C1 segment of cervical spinal cord (tissue), 14 donors: ENCODE data around the gene TOLLIP.
"Not testable (repeated sequence)": the region's sequence is repeated elsewhere in the genome, so short reads cannot be mapped to it uniquely, and the experiment has no call there.

Source experiments
- DNase-seq, 14 donors: peaks; one replicate each; lab custom pipeline; 2025; lab: John Stamatoyannopoulos, UW

Gene TOLLIP

DNA sequence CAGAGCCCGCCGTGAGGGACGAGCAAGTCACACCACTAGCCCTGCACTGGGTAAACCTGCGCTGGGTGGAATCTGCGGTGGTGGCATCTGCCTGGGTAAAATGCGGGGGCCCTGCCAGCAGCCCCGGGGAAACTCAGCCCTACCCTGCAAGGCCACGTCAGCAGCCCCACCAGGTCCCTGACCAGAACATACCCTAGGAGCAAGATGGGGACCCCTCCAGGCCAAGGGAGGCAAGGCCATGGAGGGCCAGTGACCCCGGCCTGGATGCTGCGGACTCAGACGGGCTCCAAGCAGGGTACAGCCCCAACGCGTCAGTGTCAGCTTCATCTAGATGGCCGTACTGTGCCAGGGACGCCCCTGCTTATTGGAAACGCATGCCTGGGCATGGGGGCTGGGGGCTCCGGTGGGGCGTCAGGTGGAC lies 26.3 kb downstream of the TOLLIP start:
- no peak for DNase-seq

DNA sequence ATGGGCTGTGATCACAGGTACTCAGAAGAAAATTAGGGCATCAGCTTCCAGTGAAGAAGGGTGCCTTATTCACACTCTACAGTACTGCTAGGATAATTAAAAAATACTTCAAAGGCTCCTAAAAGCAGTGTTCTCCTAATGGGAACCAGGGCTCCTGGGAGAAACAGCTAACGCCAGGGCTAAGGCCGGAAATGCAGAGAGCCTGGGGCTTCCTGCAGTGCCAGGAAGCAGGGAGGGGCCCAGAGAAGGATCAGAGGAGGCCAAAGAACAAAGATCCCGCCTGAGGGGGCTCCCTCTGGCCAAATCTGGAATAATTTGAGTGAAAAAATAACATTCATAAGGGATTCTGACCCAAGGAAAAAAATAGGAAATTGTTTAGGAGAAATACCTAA lies 27.5 kb downstream of the TOLLIP start:
- DNase-seq: no peak

DNA sequence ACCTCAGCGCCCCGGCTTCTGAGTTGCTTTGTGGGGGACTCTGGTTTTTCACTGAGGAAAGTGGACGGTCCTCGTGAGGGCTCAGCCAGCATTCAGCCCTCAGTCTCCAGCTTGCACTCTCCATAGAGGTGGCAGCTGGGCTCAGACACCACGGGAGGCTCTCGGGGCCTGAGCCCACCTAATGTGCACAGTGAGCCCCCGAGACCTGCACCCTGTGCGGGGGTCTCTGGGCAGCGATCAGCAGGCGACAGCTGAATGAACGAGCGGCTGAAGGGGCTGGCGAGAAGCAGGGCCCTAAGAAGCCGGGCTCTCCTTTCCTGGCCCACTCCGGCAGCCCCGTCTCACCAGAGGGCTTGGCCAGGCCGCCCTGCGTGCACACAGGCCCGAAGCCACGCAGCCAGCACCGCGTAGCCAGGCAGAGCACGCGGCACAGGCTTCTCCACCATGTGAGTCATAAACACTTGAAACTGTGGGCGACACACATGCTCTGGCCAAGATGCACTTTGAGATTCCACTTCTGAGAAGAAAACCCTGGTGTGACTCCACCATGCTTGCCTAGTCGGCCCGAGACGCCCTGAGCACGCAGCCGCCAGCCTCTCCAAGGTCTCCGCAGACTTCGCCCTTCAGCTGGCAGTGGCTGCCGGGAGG lies 28.0 kb downstream of the TOLLIP start:
- no peak for DNase-seq

DNA sequence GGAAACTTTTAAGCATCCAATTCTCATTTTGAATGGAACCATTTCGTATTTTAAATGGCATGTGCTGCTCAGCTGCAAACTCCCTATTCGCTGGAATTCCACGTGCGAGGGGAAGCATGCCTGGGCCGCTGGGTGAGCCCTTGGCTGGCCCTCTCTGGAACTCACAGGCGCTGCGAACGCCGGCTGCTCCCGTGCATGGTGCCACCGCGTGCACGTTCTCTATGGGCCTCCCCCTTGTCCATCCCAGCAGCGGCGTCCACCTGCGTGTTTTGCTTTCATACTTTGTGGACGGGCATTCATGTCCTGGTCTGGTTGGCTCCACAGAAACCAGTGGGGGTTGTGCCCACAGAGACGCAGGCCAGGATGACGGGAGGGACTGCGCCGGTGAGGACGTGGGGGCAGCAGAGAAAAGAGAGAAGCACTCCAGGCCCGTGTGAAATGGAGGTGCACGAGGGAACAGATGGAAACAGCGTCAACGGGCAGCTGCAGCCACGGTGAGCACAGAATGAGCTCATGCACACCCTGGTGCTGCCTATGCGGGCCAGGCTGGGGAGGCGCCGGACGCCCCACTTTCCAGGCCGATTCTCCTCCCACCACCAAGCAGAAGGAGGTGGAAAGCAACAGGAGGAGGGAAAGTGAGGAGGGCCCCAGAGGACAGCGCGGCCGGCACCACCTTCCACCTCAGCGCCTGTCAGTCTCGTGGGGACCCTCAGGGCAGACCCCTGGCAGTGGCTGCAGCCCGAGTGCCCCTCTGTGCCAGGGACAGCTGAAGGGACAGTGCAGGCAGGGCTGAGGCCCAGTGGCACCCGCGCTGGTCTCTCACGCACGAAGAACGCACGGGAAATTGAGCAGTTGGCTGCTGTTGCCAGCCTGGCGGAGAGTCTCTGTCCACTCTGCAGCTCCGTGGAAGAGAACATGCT lies 29.1 kb downstream of the TOLLIP start:
- peak in 1 of 14 donors; percentile 55 for DNase-seq

DNA sequence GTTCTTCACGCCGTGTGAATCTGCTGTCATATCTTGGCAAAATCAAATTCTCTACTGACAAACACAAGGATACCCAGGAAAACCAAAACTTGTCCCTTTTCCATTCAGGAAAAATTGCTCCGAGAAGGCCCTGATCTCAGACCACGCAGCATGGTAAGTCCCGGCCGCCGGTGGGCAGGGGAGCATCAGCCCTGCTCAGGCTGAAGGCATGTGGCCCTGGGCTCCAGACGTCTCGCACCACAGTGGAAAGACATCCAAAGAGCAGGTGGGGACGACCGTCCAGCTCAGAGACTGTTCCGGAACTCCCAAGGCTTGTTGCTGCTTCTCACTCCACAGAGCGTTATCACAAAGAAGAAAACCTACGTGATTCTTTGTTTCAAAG lies 29.8 kb downstream of the TOLLIP start:
- no peak for DNase-seq

- no peak for DNase-seq
Observed at GRCh38 chr11:1278766-1279673, 30.4 kb downstream of the TOLLIP start.

DNA sequence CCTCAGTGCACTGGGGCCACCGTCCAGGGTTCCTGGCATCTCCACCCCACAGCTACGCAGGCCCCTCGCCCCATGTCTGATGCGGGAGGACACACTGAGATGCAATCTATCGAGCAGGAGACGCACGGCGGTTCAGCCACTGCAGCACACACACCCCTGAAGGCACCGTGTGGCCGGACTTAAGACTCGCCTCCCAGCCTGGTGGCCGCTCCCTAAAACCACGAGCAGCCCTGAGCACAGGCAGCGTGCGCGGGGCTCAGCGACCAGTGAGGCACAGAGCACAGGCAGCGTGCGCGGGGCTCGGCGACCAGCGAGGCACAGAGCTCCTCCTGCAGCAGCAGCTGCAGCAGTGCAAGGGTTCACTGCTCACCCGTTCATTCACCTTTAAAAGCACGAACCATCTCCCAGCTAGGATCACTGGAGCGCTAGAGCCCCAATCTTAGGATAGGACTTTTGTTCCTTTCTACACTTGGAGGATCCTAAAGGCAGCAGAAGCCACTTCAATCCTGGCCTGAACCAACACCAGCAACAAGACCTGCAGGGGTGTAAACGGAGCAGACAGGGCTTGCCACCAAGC lies 31.4 kb downstream of the TOLLIP start:
- DNase-seq: no peak

GRCh38 chr11:1276866-1277615 lies 32.4 kb downstream of the TOLLIP start:
- DNase-seq: no peak

- DNase-seq: peak in 2 of 14 donors; percentile 19 to 60
Observed at GRCh38 chr11:1276041-1276790, 33.2 kb downstream of the TOLLIP start.

DNA sequence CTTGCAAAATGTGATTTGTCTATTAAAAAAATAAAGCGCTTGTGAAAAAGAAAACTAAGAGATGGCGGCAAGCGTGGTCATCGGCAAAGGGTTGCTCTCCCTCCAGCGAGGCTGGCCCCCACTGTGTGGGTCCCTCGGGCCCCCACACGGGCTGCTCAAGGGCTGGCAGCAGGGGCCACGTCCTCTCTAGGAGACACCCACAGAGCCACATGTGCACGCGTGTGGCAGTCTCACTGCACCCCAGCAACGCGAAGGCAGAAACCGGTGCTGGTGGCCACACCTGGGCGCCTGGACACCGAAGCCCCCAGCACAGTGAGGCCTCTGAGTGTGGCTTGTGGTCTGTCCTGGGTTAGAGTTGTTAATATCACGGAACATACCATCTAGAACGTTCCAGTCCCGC lies 34.4 kb downstream of the TOLLIP start:
- no peak for DNase-seq

GRCh38 chr11:1274501-1274900 lies 34.9 kb downstream of the TOLLIP start:
- no peak for DNase-seq

- no peak for DNase-seq
Observed at GRCh38 chr11:1272531-1272930, 36.9 kb downstream of the TOLLIP start.

GRCh38 chr11:1271927-1272326 lies 37.5 kb downstream of the TOLLIP start:
- DNase-seq: no peak

- no peak for DNase-seq
Observed at GRCh38 chr11:1271406-1271805, 38.0 kb downstream of the TOLLIP start.

DNA sequence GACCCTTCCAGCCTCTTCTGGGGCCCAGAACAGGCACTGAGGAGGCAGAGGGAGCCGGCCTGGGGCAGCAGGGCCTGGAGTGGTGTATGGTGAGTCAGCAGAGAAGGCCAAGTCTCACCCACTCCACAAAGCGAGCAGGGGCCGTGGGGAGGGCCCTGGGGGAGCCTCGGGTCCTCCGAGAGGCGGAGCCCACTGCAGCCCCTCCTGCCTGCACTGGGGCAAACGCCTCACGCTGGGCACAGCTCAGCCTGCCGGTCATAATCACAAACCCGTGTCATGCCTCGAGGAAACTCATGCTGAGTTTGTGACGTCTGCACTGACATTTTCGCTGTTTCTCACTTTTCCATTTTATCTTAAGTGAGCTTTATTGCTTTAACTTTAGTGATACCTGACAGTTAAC lies 38.4 kb downstream of the TOLLIP start:
- DNase-seq: no peak

DNA sequence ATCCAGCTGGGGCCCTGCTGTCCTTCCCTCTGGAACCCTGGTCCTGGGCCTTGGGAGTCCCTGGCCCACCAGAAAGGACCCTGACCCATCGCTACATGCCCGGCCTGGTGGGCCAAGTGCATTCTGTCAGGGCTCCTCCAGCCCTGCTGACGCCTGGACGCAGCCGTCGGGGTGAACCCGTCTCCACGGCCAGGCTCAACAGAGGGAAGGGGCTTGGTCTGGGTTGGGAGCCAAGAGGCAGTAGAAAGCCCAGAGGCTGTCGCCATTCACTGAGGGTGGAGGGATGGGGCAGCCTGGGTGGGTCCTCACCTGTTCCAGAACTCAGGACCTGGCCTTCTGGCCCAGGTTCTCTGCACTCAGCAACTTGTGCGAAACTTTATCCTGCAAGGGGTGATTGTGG lies 39.0 kb downstream of the TOLLIP start:
- no peak for DNase-seq

DNA sequence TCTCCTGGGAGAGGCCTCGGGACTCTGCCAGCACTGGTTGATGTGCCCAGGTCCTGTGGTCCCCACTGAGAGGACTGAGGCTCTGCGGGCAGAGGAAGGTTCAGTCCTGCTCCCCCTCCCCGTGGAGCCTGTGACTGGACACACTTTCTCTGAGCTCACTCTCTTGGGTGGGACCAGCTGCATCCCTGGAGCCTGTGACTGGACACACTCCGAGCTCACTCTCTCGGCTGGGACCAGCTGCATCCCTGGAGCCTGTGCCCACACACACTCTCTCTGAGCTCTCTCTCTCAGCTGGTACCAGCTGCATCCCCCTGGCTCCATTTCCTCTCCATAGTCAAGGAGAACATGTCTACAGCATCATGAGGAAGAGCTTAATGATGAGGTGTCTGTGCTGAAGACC lies 39.5 kb downstream of the TOLLIP start:
- DNase-seq: peak in 1 of 14 donors; percentile 16

DNA sequence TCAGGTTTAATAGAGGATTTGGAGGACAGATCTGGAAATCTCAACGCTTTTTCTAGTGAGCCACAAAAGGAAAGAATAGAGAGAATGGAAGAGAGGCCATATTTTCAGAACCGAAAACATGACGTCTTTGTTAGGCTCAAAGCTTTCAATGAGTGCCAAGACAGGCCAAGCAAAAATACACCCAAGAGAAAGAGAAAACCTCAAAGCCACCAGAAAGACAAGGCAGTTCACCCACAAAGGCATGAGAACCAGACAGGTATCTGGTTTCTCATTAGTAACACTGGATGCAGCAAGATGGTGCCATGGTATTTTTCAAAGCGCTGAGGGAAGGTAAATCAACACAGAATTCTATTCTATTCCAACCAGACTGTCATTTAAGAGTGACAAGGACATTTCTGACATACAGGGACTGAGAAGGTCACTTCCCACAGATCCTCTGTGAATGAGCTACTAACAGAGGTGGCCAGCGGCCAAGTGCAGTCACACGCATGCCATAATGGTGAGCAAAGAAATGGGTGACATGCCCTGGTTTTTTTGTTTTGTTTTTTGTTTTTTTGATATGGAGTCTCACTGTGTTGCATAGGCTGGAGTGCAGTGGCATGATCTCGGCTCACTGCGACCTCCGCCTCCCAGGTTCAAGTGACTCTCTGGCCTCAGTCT lies 41.9 kb downstream of the TOLLIP start:
- peak in 1 of 14 donors; percentile 23 for DNase-seq

DNA sequence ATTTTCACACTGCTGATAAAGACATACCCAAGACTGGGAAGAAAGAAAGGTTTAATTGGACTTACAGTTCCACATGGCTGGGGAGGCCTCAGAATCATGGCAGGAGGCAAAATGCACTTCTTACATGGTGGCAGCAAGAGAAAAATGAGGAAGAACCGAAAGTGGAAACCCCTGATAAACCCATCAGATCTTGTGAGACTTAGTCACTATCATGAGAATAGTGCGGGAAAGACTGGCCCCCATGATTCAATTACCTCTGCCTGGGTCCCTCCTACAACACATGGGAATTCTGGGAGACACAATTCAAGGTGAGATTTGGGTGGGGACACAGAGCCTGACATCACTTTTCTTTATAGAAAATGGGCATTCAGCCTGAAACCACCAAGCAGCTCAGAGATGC lies 42.5 kb downstream of the TOLLIP start:
- not testable (repeated sequence) for DNase-seq

DNA sequence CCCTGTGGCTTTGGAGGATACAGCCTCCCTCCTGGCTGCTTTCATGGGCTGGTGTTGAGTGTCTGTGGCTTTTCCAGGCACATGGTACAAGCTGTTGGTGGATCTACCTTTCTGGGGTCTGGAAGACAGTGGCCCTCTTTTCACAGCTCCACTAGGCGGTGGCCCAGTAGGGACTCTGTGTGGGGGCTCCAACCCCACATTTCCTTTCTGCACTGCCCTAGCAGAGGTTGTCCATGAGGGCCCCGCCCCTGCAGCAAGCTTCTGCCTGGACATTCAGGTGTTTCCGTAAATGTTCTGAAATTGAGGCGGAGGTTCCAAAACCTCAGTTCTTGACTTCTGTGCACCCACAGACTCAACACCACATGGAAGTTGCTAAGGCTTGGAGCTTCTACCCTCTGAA lies 44.0 kb downstream of the TOLLIP start:
- not testable (repeated sequence) for DNase-seq
